HG03175 (cell line): ENCODE results near the gene COTL1.

Experiments
- ATAC-seq: cut with Tn5 transposase; IDR thresholded peaks from one replicate; pipeline ENCODE4 v1.9.1; 2021; ENCODE audit warnings: mild to moderate bottlenecking, moderate library complexity; ENCODE audit not compliant: unreplicated experiment

Gene COTL1

DNA sequence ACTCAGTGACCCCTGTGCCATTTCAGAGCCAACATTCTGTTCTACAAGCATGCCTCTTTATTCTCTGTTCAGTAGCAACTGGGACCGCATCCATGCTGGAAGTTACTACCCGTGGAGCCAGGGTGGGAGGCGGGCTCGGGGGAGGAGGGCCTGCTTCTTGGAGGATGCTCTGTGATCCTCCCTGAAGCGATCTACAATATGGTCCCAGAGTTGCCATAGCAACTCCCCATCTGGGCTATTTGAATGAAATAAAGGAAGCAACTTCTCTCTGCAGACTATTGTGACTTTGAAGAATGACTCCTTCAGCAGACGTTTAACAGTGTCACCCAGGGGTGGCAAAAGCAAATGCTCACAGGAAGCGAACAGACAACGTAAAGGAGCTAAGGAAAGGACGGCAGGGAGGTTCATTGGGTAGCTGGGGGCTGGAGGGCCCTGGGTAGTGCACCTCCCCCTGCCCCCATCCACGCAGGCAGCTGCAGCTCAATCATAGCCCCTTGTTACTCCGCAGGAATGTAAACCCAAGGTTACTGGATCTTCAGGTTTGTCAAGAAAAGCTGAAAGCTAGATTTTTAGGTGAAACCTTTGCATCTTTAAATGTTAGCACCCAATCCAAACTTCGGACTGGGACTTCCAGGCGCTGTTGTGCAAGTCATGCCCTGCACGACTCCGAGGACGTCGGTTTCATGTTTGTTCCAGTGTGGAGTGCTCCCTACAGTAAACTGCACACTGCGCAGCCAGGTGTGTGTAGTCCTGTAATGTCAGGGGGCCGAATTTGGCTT, 62.3 kb downstream of the COTL1 start:
- ATAC-seq: no peak

DNA sequence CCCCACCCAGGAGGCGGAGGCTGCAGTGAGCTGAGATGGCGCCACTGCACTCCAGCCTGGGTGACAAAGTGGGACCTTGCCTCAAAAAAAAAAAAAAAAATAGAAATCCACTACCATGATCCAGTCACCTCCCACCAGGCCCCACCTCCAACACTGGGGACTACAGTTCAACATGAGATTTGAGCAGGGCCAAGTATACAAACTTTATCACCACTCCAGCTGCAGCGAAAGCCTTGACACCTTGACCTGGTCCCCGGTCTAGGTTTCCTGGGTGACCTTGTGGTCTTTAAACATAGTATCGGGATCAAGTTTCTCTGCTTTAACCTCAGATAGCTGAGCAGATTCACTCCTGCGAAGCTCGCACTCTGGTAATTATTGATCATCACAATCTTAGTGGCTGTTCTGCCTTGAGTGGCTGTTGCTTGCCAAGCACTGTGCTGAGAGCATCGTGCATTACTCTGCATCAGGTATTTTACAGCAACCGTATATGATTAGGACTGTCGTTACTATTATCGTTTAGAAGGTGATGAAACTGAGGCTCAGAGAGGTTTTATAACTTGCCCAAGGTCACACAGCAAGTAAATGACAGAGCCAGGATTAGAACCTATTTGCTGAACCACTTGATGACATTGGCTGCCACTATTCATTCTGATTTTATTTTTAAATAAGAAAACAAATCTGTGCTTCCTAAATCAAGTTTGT, 63.1 kb downstream of the COTL1 start:
- no peak for ATAC-seq

DNA sequence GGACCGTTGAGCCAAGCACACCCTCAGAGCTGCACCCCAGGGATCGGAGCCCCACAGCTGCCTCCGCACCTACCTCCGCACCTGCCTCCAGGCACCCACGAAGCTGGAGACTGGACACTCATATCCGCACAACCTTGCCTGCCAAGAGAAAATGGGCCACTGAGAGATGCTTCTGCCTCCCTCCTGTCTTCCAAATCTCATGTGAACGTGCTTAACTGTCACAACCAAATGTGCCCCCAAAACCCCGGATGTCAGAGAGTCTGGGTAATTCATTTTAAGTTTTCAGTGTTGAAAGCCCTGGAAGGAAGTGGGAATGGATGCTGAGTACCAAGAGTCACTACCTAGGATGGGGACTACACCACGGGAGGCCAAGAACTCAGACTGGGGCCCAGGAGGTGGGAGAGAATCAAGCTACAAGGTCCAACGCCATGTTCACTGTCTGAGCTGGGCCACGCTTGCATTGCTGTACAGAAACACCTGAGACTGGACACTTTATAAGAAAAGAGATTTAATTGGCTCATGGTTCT, 63.9 kb downstream of the COTL1 start:
- ATAC-seq: no peak

DNA sequence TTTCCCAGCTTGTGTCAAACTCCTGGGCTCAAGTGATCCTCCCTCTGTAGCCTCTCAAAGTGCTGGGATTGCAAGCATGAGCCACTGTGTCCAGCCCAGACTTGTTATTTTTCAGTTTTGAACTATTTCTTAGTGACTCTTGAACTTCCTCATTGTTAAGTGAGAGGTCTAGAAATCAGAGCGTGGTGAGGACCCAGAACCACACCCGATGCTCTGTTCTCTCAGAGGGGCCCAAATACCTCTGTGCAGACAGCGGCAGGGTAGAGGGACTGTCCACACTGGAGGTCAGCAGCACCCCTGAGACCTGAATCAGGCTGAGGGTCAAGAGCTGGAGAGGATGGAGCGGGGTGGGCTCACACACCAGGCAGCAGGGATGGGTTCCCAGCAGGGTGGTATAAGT, 65.7 kb downstream of the COTL1 start:
- ATAC-seq: no peak

DNA sequence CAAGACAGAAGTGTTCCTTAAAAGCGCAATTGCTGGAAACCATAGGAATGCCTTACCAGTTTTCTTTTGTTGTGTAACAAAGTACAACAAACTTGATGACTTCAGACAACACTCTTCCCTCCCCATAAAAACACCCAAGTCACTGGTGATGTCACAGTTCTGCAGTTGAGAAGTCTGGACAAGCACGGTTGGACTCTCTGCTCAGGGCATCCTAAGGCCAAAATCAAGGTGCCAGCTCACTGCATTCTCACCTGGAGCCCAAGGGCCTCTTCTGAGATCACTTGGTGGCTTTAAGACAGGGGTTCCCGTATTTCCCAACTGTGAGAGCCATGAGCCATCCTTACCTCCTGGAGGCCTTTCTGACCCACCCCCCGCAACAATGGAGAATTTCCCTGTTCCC, 67.8 kb downstream of the COTL1 start:
- no peak for ATAC-seq

DNA sequence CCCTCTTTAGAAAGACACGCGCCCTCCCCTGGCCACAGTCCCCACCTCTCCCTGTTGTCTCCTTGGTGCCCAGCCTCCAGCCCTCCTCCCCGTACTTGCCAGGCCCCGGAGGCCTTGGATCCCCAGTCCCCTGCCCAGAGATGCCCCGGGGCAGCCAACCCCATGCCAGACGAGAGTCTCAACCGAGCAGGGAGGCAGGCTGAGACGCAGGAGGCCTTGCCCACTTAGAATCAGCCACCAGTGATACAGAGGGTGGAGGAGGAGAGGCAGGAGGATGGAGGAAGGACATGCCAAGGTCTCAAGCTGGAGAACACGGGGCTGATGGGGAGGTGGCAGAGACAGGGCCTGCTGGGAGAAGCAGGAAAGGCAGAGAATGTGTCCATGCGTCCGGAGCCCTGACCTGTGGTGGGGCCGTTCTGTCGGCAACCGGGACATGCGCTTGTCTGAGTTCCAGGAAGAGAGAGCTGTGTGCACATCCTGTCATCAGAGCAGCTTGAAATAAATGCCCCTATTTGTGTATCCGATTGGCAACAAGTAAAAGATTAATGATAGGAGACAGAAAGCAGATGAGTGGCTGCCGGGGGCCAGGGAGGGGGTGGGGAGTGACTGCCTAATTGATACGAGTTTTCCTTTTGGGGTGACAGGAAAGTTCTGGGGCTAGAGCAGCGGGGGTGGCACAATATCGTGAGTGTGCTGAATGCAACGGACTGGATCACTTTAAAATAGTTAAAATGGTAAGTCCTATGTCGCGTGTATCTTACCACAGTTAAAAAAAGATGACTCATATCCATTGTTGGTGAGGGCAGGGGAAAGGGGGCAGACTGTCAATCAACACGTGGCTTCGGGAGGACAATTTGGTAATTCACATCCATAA, 68.7 kb downstream of the COTL1 start:
- no peak for ATAC-seq

DNA sequence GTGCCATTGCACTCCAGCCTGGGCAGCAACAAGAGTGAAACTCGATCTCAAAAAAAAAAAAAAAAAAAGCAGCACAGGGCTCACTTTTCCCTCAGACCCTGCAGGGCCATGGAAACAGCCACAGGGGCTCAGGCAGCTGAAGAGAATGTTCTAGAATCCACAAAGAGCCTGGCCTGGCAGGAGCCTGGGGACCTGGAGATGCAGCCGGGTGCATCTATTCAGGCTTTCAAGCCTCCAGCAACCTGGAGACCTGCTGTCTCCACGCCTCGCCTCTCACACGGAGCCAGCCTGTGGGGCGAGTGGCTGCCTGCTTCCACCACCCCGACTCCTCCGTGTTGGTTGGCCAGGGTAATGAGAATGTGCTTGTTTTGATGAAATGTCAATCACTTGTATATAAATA, 69.4 kb downstream of the COTL1 start:
- ATAC-seq: no peak

DNA sequence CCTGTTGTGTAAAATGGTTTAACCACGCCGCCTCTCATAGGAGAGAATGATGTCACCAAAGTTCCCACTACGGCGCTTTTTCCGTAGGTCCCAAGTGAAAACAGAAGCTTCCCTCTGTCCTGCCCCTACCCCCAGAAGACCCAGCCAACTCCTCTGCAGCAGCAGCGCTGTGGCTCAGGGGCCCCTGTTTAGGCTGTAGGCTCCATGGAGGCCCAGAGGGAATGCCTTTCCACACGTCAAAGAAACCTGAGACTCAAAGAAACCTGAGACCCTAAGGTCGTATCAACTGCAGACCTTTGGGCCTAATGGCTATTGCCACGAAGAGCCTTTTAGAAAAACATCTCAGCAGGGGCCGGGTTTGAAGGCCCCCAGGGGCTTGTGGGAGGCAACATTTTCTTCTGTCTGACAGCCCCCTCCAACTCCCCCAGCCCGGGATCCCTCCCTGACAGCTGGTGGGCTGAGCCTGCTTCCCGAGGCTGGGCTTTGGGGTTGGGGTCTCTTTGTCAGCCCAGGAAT, 70.3 kb downstream of the COTL1 start:
- ATAC-seq: no peak

DNA sequence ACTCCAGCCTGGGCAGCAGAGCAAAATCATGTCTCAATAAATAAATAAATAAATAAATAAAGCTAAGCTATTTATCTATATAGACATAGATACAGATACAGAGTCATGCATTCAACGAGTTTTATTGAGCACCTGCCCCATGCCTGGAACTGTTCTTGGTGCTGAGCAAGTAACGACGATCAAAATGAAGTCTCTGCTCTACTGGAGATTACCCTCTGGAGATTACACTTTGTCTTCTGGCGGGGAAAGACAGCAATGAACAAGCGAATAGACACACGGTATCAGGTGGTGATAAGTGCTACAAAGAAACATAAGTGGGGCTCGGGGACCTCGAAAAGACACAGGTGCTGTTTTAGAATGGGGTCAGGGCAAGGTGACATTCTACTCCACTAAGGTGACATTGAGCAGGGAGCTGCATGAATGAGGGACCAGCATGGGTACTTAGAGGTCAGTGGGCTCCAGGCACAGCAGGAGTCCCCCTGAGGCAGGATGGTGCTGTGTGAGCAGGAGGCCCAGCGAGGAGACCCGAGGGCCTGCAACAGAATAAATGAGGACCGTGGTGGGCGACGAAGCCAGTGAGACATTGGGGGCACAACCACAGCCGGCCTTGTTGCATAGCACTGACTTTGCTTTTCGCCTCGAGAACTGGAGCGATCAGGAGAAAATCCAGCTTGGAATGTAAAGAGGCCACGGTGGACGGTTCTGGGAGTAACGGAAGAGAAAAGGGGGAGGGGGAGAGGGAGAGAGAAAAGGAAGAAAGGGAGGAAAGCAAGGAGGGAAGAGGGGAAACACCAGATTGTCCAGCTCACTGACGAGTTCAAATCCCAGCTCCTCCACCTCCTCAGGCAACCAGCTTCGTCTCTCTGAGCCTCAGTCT, 71.0 kb downstream of the COTL1 start:
- no peak for ATAC-seq

DNA sequence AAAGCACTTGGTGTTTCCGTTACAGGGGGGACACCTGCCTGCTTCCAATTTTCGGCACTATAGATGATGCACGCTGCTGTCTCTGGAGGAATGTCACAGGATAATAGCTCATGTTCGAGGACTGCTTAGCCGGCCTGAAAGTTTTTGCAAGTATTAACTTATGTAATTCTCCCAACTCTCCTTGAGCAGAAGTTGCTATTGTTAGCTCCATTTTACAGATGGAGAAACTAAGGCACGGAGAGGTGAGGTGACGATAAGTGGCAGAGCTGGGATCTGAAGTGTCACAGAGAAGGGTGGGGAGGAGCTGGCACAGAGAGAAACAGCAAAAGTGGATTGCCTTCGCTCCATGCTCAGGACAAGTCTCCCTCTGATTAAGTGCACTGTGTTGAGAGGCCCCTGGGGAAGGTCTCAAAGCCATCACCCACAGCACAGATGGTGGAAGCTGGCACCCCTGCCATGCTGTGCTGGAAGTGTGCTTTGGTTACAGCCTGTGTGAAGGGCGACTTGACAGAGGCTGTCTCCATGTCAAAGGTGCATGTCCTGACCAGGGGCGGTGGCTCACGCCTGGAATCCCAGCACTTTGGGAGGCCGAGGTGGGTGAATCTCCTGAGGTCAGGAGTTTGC, 72.7 kb downstream of the COTL1 start:
- no peak for ATAC-seq

DNA sequence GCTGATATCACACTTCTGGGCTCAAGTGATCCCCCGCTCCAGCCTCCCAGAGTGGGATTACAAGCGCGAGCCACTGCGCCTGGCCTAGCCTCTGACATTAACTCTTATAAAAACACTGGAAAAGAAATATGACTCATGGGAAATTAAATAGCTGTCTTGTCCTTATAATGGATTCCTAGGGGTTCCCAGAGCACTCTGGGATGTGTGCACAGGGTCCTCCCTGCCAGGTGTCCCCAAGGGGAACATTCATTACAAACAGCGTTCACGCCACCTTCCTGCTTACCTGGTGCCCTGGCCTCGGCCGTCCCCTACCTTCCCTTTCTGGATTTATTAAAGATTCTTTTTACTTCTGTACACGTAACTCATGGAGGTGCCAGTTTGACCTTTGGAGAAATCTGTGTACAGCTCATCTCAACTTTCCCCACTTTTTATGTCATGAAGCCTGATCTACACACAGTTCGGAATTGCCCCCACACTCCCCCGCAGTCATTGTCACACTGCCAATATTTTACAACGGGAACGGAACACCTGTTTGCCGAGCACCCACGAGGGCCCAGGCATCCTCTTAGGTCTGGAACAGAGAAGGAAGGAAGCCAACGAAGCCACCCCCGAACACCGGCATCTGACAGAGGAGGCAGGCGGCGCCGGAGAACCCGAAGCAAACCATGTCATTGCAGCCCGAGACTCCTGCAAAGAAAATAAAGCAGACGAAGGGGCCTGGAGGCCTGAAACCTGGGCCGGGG, 73.7 kb downstream of the COTL1 start:
- ATAC-seq: no peak

DNA sequence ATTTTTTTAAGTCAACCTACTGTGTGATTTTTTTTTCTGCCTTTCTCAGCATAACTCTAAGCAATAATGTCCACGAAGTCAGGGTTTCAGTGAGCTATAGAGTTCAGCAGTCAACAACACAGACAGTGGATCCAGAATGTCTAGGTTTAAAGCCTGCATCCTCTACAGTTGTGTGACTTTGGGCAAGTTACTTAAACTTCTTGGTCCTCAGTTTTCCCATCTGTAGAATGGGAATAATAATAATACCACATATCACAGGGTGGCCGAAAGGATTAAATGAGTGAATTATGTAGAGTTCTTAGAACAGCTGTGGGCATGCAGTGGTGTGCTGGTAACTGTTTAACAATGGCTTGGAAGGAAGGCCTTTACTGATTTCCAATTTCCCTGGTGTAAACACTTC, 74.6 kb downstream of the COTL1 start:
- no peak for ATAC-seq

DNA sequence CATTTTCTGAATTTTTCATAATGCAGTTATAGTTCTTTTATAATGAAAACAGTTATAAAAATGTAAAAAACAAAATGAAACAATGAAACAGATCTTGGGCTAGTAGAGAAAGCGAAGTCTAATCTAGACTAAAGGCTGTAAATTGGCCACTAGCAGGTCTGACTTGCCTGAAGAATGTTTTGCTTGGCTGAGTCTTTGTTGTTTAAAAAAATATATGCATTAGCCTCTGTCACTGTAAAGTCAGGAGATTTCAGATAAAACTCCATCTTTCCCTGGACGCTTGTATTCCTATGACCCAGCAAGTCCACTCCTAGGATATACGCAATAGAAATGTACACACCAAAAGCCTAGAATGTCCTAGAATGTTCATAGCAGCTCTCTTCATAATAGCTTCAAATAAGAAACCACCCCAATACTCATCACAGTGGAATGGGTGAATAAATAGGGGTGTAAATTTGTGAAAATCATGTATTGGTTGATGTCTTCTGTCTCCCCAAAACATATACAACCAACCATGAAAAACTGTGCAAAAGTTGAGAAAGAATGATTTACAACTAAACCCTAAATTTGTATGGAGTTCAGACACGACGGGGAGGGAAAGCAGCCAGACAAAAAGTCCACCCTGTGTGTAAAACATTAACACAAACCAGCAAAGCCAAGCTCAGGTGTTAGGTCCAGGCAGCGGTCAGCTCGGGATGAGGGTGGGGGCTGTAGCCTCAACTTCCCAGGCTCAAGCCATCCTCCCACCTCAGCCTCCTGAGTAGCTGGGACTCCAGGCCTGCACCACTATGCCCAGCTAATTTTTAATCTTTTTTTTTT, 75.7 kb downstream of the COTL1 start:
- ATAC-seq: no peak

DNA sequence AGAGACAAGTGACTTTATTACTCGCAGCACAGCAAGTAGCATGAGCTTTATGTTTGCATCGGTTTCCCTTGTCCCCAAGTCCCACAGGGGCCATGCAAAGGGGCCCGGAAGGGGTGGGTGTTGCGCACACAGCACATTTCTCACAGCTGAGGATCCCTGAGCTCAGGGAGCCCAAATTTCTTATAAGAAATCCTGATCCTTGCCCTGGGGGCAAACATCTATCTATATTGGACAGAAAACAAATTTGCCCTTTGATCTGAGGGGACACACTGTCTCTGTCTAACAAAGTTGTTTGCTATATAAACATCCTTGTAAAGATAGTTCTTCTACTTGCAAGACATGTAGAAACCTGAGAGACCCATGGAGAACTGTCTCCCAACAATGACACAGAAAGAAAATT, 77.7 kb downstream of the COTL1 start:
- ATAC-seq: no peak

DNA sequence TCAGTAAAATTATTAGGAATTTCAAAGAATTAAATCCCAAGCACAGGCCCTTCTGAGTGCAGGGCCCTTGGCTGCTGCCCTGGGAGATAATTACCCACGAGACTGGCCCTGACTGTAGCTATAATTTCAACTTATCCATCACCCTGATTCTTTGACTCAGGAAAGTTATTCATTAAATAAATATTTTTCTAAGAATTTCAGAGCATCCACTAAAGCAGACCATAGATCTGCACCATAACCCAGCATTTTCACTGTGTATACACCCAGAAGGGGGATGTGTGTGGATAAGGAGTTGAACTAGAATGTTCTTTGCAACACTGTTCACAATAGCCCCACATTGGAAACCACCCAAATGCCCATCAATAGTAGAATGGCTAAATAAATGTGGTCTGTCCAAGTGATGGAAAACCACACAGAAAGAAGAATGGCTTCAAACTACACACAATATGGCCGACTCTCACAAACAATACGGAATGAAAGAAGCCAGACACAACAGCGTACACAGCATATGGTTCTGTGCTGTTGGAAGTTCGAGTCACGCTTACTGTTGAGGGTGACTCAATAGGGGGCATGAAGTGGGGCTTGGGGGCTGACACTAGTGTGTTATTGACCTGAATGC, 79.5 kb downstream of the COTL1 start:
- no peak for ATAC-seq

DNA sequence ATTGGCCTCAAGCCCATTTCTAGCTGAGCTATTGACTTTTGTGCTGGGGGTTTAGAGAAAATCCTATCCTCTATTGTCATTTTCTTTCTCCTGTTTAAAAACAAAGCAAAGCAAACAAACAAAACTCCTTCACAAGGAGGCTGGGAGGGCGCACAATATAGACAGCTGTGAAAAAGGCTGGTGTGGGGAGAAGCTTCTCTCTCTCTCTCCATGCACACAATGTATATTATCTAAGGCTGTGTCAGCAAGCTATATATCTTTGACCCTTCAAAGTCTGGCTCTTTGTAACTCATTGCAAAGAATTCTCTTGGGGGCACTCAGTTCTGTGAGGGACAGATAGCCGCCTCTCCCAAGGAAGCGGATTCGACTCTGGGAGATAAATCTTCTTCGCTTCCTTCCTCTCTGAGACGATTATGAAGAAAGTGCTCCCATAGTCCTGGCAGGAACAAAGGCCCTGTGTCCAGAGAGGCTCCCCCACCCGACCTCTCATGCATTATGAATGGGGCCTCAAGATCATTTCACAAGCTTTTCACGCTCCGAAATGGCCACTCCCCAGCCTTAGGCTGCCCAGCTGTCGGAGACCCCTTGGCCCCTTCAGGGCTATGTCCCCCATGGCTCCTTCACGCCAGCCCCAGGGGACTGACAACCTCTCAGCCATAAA, 80.3 kb downstream of the COTL1 start:
- no peak for ATAC-seq

DNA sequence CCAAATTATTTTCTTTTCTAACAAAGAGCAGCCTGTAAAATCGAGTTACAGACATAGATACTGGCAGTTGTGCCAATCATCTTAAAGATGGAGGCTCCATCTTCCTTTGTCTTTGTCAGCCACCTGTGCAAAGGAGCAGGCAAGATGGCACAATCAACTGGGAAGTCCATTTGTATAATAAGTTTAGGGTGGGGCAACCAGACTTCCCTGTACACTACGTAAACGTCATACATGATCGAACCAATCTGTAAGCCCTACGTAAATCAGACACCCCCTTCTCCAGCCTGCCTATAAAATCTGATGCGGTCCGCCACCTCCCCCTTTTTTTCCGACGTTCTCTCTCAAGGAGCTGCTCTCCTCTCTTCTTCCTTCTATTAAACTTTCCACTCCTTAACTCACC, 82.0 kb downstream of the COTL1 start:
- ATAC-seq: no peak
